HEK293T (cell line): ENCODE results near the gene AKT1.

Experiments
- CTCF ChIA-PET: fragments of 350-600 bp; formaldehyde crosslinking; extraction: SDS; loops from one replicate; lab custom pipeline; 2021; ENCODE audit warnings: antibody characterized with exemption, inconsistent platforms; lab: Yijun Ruan, JAX
- POLR2A ChIA-PET: fragments of 350-600 bp; formaldehyde crosslinking; extraction: SDS; loops from one replicate; lab custom pipeline; 2020; ENCODE audit warnings: antibody characterized with exemption, inconsistent platforms; lab: Yijun Ruan, JAX
- DNase-seq: peaks from one replicate; pipeline ENCODE4 v3.0.0; 2012; ENCODE audit warnings: mixed read lengths; ENCODE audit errors: extremely low spot score
- BHLHE40 ChIP-seq: fragments of 450-650 bp; IDR thresholded peaks from 2 replicates; pipeline ENCODE4 v1.6.1; 2016; ENCODE audit warnings: mild to moderate bottlenecking, moderate library complexity, borderline replicate concordance
- CTBP1 ChIP-seq: fragments of 450-650 bp; IDR thresholded peaks from 2 replicates; pipeline ENCODE4 v1.6.1; 2016; ENCODE audit warnings: borderline replicate concordance
- ELF4 ChIP-seq: fragments of 450-650 bp; IDR thresholded peaks from 2 replicates; pipeline ENCODE4 v1.6.1; 2017; ENCODE audit warnings: antibody characterized with exemption
- FOXA1 ChIP-seq: fragments of 450-650 bp; IDR thresholded peaks from 2 replicates; pipeline ENCODE4 v1.6.1; 2016; ENCODE audit warnings: mild to moderate bottlenecking
- FOXK2 ChIP-seq: fragments of 450-650 bp; IDR thresholded peaks from 2 replicates; pipeline ENCODE4 v1.6.1; 2016; ENCODE audit warnings: mild to moderate bottlenecking
- FOXM1 ChIP-seq: fragments of 450-650 bp; IDR thresholded peaks from 2 replicates; pipeline ENCODE4 v1.6.1; 2017; ENCODE audit warnings: mild to moderate bottlenecking, borderline replicate concordance
- HDGF ChIP-seq: fragments of 450-650 bp; IDR thresholded peaks from 2 replicates; pipeline ENCODE4 v1.6.1; 2017; ENCODE audit warnings: antibody characterized with exemption, borderline replicate concordance
- L3MBTL2 ChIP-seq: fragments of 450-650 bp; conservative IDR thresholded peaks from 2 replicates; pipeline ENCODE4 v1.6.1; 2016; ENCODE audit warnings: mild to moderate bottlenecking
- LEF1 ChIP-seq: fragments of 450-650 bp; IDR thresholded peaks from 2 replicates; pipeline ENCODE4 v1.6.1; 2017; ENCODE audit warnings: mild to moderate bottlenecking, borderline replicate concordance
- NFRKB ChIP-seq: fragments of 450-650 bp; IDR thresholded peaks from 2 replicates; pipeline ENCODE4 v1.6.1; 2016; ENCODE audit warnings: mild to moderate bottlenecking, moderate library complexity
- PKNOX1 ChIP-seq: fragments of 450-650 bp; IDR thresholded peaks from 2 replicates; pipeline ENCODE4 v1.6.1; 2016
- SP1 ChIP-seq: fragments of 450-650 bp; IDR thresholded peaks from 2 replicates; pipeline ENCODE4 v1.6.1; 2017
- SUZ12 ChIP-seq: fragments of 450-650 bp; IDR thresholded peaks from 2 replicates; pipeline ENCODE4 v1.6.1; 2016; ENCODE audit warnings: mild to moderate bottlenecking
- TARDBP ChIP-seq: fragments of 450-650 bp; IDR thresholded peaks from 2 replicates; pipeline ENCODE4 v1.6.1; 2016
- ZNF384 ChIP-seq: fragments of 450-650 bp; IDR thresholded peaks from 2 replicates; pipeline ENCODE4 v1.6.1; 2016

The AKT1 gene

GRCh38 chr14:104765517-104765916 lies 30.0 kb downstream of the AKT1 start:
- TF ChIP-seq SP1 (no peak), TARDBP (no peak), ZNF384 (no peak), PKNOX1 (no peak), HDGF (no peak), L3MBTL2 (no peak), FOXM1 (no peak), FOXK2 (no peak)
- no peak for DNase-seq
- ChIA-PET CTCF (interaction anchor here (0.9 kb wide), 1 partner anchor 13 kb away, joined by 4 read pairs; no protein-coding TSS in a partner anchor), POLR2A (interaction anchor here (3.8 kb wide), 1 partner anchor 13 kb away, joined by 22 read pairs; the partner anchor contains the start of gene SIVA1)

GRCh38 chr14:104758981-104759969 lies 36.3 kb downstream of the AKT1 start:
- ChIA-PET POLR2A (interaction anchor here (1.4 kb wide), 1 partner anchor 11 kb away, joined by 3 read pairs; no protein-coding TSS in a partner anchor), CTCF (no interaction called here)
- DNase-seq: no peak
- no peak for TF ChIP-seq BHLHE40
- TF ChIP-seq PKNOX1: no peak
- no peak for TF ChIP-seq FOXA1
- no peak for TF ChIP-seq SUZ12
- TF ChIP-seq CTBP1: no peak
- no peak for TF ChIP-seq LEF1
- TF ChIP-seq HDGF: no peak
- no peak for TF ChIP-seq ELF4
- no peak for TF ChIP-seq NFRKB
- no peak for TF ChIP-seq L3MBTL2
- TF ChIP-seq FOXK2: no peak
- no peak for TF ChIP-seq TARDBP
- TF ChIP-seq ZNF384: no peak
- TF ChIP-seq FOXM1: no peak

GRCh38 chr14:104757681-104758392 lies 37.7 kb downstream of the AKT1 start:
- ChIA-PET POLR2A (no interaction called here), CTCF (interaction anchor here (1.1 kb wide), 1 partner anchor 11 kb away, joined by 3 read pairs; no protein-coding TSS in a partner anchor)
- TF ChIP-seq FOXK2: no peak
- TF ChIP-seq NFRKB: no peak
- no peak for DNase-seq

GRCh38 chr14:104757238-104757585 lies 38.3 kb downstream of the AKT1 start:
- CTCF ChIA-PET: interaction anchor here (1.1 kb wide), 1 partner anchor 11 kb away, joined by 3 read pairs; no protein-coding TSS in a partner anchor
- POLR2A ChIA-PET: no interaction called here
- DNase-seq: no peak
- TF ChIP-seq NFRKB (no peak), SUZ12 (no peak), BHLHE40 (no peak), SP1 (no peak), TARDBP (no peak), FOXA1 (no peak)

GRCh38 chr14:104756477-104757237 lies 38.9 kb downstream of the AKT1 start:
- ChIA-PET CTCF (no interaction called here), POLR2A (no interaction called here)
- DNase-seq: no peak

GRCh38 chr14:104755621-104756020 lies 39.9 kb downstream of the AKT1 start:
- ChIA-PET CTCF (interaction anchor here (1.3 kb wide), 1 partner anchor 13 kb away, joined by 3 read pairs; no protein-coding TSS in a partner anchor), POLR2A (no interaction called here)
- DNase-seq: no peak

More at GRCh38 chr14:104756477-104757237, 38.9 kb downstream of the AKT1 start:
- TF ChIP-seq BHLHE40 (no peak), LEF1 (no peak), TARDBP (no peak), SP1 (no peak), ELF4 (no peak), HDGF (no peak), ZNF384 (no peak)

More at GRCh38 chr14:104755621-104756020, 39.9 kb downstream of the AKT1 start:
- TF ChIP-seq TARDBP (no peak), FOXK2 (no peak), NFRKB (no peak), CTBP1 (no peak), ZNF384 (no peak), FOXM1 (no peak), SP1 (no peak), SUZ12 (no peak), HDGF (no peak), LEF1 (no peak), L3MBTL2 (no peak), FOXA1 (no peak)
